GM12865 (cell line): ENCODE data around the gene GPLD1.
A peak's percentile ranks its signal among the peaks of the same experiment; 100 is the strongest.

Experiments used
- DNase-seq: peaks from one replicate; pipeline ENCODE4 v3.0.0; 2010; ENCODE audit warnings: low read depth
- H3K4me3 ChIP-seq: 2 replicates; pipeline ENCODE4 v1.5.1; 2011; ENCODE audit warnings: mild to moderate bottlenecking, low read depth, low read length, control low read depth
- CTCF ChIP-seq: IDR thresholded peaks from 2 replicates; pipeline ENCODE4 v1.5.1; 2011; ENCODE audit warnings: low read length, control low read depth, low read depth, inconsistent platforms; ENCODE audit not compliant: insufficient read depth; ENCODE audit errors: missing control alignments

Gene GPLD1

DNA sequence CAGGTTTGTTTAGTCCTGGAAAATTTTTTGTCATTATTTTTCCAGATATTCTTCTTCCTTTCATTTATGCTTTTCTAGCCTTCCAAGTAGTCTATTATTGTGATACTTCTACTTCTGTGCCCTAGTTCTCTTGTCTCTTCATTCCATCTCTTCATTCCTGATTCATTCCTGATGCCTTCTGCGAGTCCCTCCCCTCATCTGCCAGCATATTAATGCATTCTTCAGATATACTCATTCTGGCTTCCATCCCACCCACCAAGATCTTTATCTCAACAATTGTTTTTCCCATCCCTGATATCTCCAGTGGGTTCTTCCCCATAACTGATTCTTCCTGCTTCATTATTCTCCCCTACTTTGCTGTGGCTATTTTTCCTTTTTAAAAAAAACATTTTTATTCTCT lies 40.6 kb upstream of the GPLD1 start:
- H3K4me3 ChIP-seq = no peak overlapping the region
- no peak for DNase-seq
- TF ChIP-seq CTCF = no peak

DNA sequence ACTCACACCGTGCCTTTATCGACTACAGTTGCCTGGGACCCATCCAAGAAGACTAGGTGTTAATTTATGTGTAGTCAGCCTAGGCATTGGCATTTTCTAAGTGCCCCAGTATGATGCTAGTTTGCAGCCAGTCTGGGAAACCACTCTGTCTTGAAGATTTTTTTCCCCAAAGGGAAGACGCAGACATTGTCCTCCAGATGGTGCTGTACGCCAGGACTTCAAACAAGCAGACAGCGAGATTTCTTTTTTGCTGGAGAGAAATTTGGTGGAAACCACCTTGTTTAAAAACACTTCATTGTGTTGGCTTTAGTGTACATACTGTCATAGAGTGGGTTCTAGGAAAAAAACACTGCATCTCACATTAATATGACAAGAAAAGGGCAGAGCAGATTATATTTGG lies 35.4 kb upstream of the GPLD1 start:
- no peak overlapping the region for H3K4me3 ChIP-seq
- TF ChIP-seq CTCF = peak; percentile 59
- peak; percentile 76 for DNase-seq

- no peak overlapping the region for H3K4me3 ChIP-seq
- no peak for TF ChIP-seq CTCF
- no peak for DNase-seq
Observed at GRCh38 chr6:24524329-24524728, 35.0 kb upstream of the GPLD1 start.

DNA sequence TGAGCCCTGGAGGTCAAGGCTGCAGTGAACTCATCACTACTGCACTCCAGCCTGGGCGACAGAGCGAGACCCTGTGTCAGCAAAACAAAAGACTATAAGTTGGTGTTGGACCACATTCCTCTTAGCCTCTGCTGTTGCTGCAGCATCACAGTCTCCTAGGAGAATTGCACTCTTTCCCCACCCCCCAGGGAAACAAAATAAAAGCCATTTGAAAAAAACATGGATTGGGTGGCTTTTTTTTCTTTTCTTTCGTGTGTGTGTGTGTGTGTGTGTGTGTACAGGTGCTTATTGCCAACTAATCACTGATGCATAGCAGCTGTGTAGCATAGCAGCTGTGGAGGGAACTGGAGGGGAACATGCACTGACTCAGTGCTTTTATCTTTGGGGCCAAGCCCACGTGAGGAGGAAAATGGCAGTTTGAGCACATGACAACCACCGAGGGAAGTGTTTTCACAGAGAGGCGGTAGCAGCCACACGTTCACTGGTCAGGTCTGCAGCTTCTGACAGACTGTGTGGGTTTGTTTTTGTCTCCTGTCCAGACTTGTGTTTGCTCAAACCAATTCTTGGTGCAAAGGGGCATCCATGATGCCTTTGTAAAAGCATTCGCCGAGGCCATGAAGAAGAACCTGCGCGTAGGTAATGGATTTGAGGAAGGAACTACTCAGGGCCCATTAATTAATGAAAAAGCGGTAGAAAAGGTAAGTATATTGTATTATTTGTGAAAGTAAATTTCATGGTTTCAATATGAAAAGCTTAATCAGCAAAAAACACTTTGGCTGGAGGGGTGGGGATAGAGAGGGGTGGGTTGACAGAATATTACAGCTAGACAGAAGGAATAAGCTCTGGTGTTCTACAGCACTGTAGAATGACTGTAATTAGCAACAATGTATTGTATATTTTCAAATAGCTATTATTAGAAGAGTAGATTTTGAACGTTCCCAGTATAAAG lies 33.1 kb upstream of the GPLD1 start:
- no peak for TF ChIP-seq CTCF
- H3K4me3 ChIP-seq = no peak overlapping the region
- DNase-seq = peak; percentile 78

DNA sequence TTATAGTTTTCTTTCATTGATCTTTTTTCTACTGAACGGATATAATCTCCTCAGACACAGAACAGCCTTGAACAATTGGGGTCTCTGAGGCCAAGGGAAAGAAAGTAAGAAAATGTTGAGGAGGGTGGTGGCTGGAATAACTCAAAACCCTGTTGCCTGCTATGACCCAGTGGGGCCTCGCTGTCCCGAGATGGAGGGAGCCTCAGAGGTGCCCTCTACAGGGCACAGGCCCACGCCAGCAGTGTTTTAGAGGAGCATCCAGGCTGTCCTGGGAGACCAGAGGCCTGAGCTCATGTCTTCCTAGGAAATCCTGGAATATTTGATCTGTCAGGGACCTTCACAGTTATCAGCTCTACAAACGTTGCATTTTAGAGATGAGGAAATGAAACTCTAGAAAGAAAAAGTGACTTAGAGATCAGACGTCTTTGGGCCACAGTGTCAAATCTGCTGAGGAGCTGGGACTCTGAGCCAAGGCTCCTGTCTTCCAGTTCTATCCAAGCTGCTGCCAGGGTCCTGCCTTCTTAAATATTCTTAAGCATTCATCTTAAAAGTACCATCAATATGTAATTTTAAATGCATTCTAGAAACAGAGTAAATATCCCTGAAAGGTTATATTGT lies 31.7 kb upstream of the GPLD1 start:
- DNase-seq = peak; percentile 61
- no peak overlapping the region for H3K4me3 ChIP-seq

DNA sequence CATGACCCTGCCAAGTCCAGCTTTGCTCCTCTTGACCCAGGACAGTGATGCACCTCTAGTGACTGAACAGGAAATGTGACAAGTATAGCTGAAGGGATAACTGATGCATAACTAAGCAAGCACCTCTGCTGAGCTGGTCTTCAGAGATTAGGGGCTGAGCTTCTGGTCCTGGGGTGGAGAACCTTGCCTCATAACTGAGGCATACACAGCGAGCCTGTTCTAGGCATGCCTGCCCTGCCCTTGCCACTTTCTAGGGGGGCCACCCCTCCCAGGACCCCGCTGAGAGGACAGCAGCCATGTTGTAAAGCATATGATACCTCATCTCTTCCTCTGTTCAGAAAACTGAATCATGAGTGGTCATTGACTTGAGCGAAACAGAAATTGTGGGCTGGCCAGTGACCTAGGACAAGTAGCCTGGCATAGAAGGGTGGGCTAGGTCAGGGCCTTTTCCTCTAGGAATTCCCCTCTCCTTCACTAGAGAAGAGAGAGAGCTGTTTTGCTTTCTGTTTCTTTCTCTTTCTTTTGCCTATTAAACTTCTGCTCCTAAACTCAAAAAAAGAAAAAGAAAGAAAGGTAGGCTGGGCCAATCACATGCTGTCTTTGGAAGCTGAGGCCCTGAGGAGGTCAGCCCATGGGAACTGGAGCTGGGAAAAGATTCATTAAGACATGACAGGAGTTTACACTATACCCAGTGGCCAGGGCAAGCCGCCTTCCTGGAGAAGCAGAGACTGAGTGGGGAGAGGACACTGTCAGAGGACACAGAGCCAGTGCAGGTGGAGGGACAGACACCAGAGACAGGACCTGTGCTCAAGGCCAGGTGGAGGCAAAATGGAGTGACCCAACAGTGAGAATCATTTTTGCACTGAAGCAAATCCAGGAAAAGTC lies 28.5 kb upstream of the GPLD1 start:
- peak overlapping the region; percentile 38 for H3K4me3 ChIP-seq
- TF ChIP-seq CTCF = no peak
- DNase-seq = peak; percentile 74

More for the DNA sequence above, 31.7 kb upstream of the GPLD1 start:
- TF ChIP-seq CTCF = peak; percentile 80
